22Rv1 (cell line): ENCODE measurements around the gene PCGF5.
A peak's percentile ranks its signal among the peaks of the same experiment; 100 is the strongest.
"Not testable (repeated sequence)": the region's sequence is repeated elsewhere in the genome, so short reads cannot be mapped to it uniquely, and the experiment has no call there.

ENCODE experiments used
- H3K27ac ChIP-seq: fragments of 450-650 bp; 2 replicates; pipeline ENCODE4 v1.5.1; 2017
- CTCF ChIP-seq: fragments of 450-650 bp; IDR thresholded peaks from 2 replicates; pipeline ENCODE4 v1.5.1; 2017; ENCODE audit warnings: mild to moderate bottlenecking
- ZFX ChIP-seq: fragments of 450-650 bp; IDR thresholded peaks from 2 replicates; pipeline ENCODE4 v1.6.1; 2017; ENCODE audit warnings: antibody characterized with exemption, borderline replicate concordance

PCGF5 gene

GRCh38 chr10:91296471-91296870, 76.0 kb downstream of the PCGF5 start:
- TF ChIP-seq CTCF = peak; percentile 41; the same call in 1 of the 2 replicates
- TF ChIP-seq ZFX = no peak
- no peak overlapping the region for H3K27ac ChIP-seq

- H3K27ac ChIP-seq = no peak overlapping the region
These were observed 77.9 kb downstream of the PCGF5 start for GRCh38 chr10:91298224-91298871.

GRCh38 chr10:91299999-91300575, 79.6 kb downstream of the PCGF5 start:
- H3K27ac ChIP-seq = no peak overlapping the region
- TF ChIP-seq CTCF (no peak), ZFX (no peak)

More at GRCh38 chr10:91298224-91298871, 77.9 kb downstream of the PCGF5 start:
- TF ChIP-seq CTCF (peak; percentile 96), ZFX (no peak)

- H3K27ac ChIP-seq = not testable (repeated sequence)
These were observed 82.5 kb downstream of the PCGF5 start for GRCh38 chr10:91302946-91303345.

- not testable (repeated sequence) for H3K27ac ChIP-seq
These were observed 85.5 kb downstream of the PCGF5 start for GRCh38 chr10:91305979-91306378.

- TF ChIP-seq ZFX = no peak
- TF ChIP-seq CTCF = no peak
- no peak overlapping the region for H3K27ac ChIP-seq
These were observed 87.0 kb downstream of the PCGF5 start for GRCh38 chr10:91307489-91307888.

GRCh38 chr10:91309711-91310110, 89.2 kb downstream of the PCGF5 start:
- H3K27ac ChIP-seq = no peak overlapping the region
- no peak for TF ChIP-seq ZFX
- no peak for TF ChIP-seq CTCF

GRCh38 chr10:91311601-91312381, 91.3 kb downstream of the PCGF5 start:
- no peak for TF ChIP-seq CTCF
- H3K27ac ChIP-seq = no peak overlapping the region
